HFF-Myc (cell line): ENCODE measurements around the gene BARX2.

Experiments
- DNase-seq: peaks from one replicate; pipeline ENCODE4 v3.0.0-alpha.2; 2011; ENCODE audit warnings: low read depth; ENCODE audit errors: extremely low read depth
- H3K4me3 ChIP-seq: replicated peaks from 2 replicates; pipeline ENCODE4 v1.5.1; 2011; ENCODE audit warnings: low read depth, mild to moderate bottlenecking, control low read depth, low read length
- CTCF ChIP-seq: IDR thresholded peaks from 2 replicates; pipeline ENCODE4 v1.5.1; 2012; ENCODE audit warnings: mild to moderate bottlenecking, low read depth, low read length, control low read depth; ENCODE audit errors: missing control alignments

The BARX2 gene

GRCh38 chr11:129426776-129427175 is 51.1 kb downstream of the BARX2 start:
- no peak overlapping the region for H3K4me3 ChIP-seq
- no peak for DNase-seq
- TF ChIP-seq CTCF: no peak

- no peak for DNase-seq
- TF ChIP-seq CTCF: no peak
- H3K4me3 ChIP-seq: no peak overlapping the region
These were observed 51.7 kb downstream of the BARX2 start for GRCh38 chr11:129427376-129427775.

GRCh38 chr11:129427816-129428406 is 52.3 kb downstream of the BARX2 start:
- TF ChIP-seq CTCF: no peak
- DNase-seq: no peak
- no peak overlapping the region for H3K4me3 ChIP-seq

GRCh38 chr11:129428557-129428956 is 52.9 kb downstream of the BARX2 start:
- TF ChIP-seq CTCF: no peak

GRCh38 chr11:129434641-129435498 is 59.2 kb downstream of the BARX2 start:
- no peak for DNase-seq
- no peak overlapping the region for H3K4me3 ChIP-seq
- no peak for TF ChIP-seq CTCF

More at GRCh38 chr11:129428557-129428956, 52.9 kb downstream of the BARX2 start:
- H3K4me3 ChIP-seq: no peak overlapping the region
- no peak for DNase-seq

- H3K4me3 ChIP-seq: no peak overlapping the region
- no peak for TF ChIP-seq CTCF
- no peak for DNase-seq
These were observed 60.0 kb downstream of the BARX2 start for GRCh38 chr11:129435499-129436245.
